ENCODE measurements around the gene SLC41A1. TPM values are rescaled to one million over a fixed set of nuclear protein-coding genes. Genes with fewer than 3 reads are reported as not detected.
"Not testable (repeated sequence)": the region's sequence is repeated elsewhere in the genome, so short reads cannot be mapped to it uniquely, and the experiment has no call there.

Gene SLC41A1
- total RNA-seq (ENCODE audit: low replicate concordance): 11.7 and 25.9 TPM in 2 replicates
- long read RNA-seq: 0 reads

GRCh38 chr1:205812878-205813754 lies at the start of gene SLC41A1:
SLC41A1 (minus strand) TSS chr1:205813198; CDS start chr1:205810441, 2,757 bp downstream.
- peak; percentile 89 for DNase-seq (ENCODE audit: extremely low spot score, unreplicated experiment)
- Mint-ChIP-seq H3K36me3 (peaks cover 16% of the 10 kb centered on the region), H3K4me3 (peak within 1 kb of the TSS; percentile 96), H3K27me3 (no peaks in the 10 kb centered on the region), H3K27ac (peak within 1 kb of the TSS; percentile 85), H3K9me3 (no peaks in the 10 kb centered on the region), H3K4me1 (ENCODE audit: unreplicated experiment) (peaks cover 44% of the 10 kb centered on the region)
- TF ChIP-seq CTCF (conservative IDR thresholded peaks at IDR 0.05): no peak

GRCh38 chr1:205861540-205861939 lies 48.5 kb upstream of the SLC41A1 start:
- Mint-ChIP-seq H3K4me3 (no peak overlapping the region), H3K27ac (no peak overlapping the region), H3K36me3 (peaks cover 15% of the 10 kb centered on the region), H3K27me3 (no peaks in the 10 kb centered on the region), H3K4me1 (ENCODE audit: unreplicated experiment) (no peaks in the 10 kb centered on the region), H3K9me3 (peaks cover 5% of the 10 kb centered on the region)
- DNase-seq (ENCODE audit: extremely low spot score, unreplicated experiment): no peak
- TF ChIP-seq CTCF (conservative IDR thresholded peaks at IDR 0.05): no peak

GRCh38 chr1:205858141-205858961 lies 45.4 kb upstream of the SLC41A1 start:
- Mint-ChIP-seq H3K27me3 (no peaks in the 10 kb centered on the region), H3K4me1 (ENCODE audit: unreplicated experiment) (no peaks in the 10 kb centered on the region), H3K36me3 (peaks cover 15% of the 10 kb centered on the region), H3K9me3 (peaks cover 7% of the 10 kb centered on the region), H3K4me3 (no peak overlapping the region), H3K27ac (no peak overlapping the region)
- no peak for DNase-seq (ENCODE audit: extremely low spot score, unreplicated experiment)
- TF ChIP-seq CTCF (conservative IDR thresholded peaks at IDR 0.05): no peak

- not testable (repeated sequence) for H3K4me3 Mint-ChIP-seq; H3K4me1 Mint-ChIP-seq (ENCODE audit: unreplicated experiment); H3K27me3 Mint-ChIP-seq; H3K9me3 Mint-ChIP-seq; DNase-seq (ENCODE audit: extremely low spot score, unreplicated experiment); H3K27ac Mint-ChIP-seq
- H3K36me3 Mint-ChIP-seq: peaks cover 15% of the 10 kb centered on the region
These were observed 44.5 kb upstream of the SLC41A1 start for GRCh38 chr1:205857501-205857900.

- peaks cover 15% of the 10 kb centered on the region for H3K9me3 Mint-ChIP-seq
- TF ChIP-seq CTCF (conservative IDR thresholded peaks at IDR 0.05): no peak
- no peaks in the 10 kb centered on the region for H3K4me1 Mint-ChIP-seq (ENCODE audit: unreplicated experiment)
- H3K36me3 Mint-ChIP-seq: peaks cover 21% of the 10 kb centered on the region
- no peak overlapping the region for H3K27ac Mint-ChIP-seq
- DNase-seq (ENCODE audit: extremely low spot score, unreplicated experiment): no peak
- no peaks in the 10 kb centered on the region for H3K27me3 Mint-ChIP-seq
- no peak overlapping the region for H3K4me3 Mint-ChIP-seq
These were observed 43.4 kb upstream of the SLC41A1 start for GRCh38 chr1:205856433-205856832.

GRCh38 chr1:205852969-205853368 lies 40.0 kb upstream of the SLC41A1 start:
- no peak overlapping the region for H3K27ac Mint-ChIP-seq
- no peak for DNase-seq (ENCODE audit: extremely low spot score, unreplicated experiment)
- peaks cover 28% of the 10 kb centered on the region for H3K36me3 Mint-ChIP-seq
- no peaks in the 10 kb centered on the region for H3K4me1 Mint-ChIP-seq (ENCODE audit: unreplicated experiment)
- H3K9me3 Mint-ChIP-seq: peaks cover 15% of the 10 kb centered on the region
- TF ChIP-seq CTCF (conservative IDR thresholded peaks at IDR 0.05): no peak
- H3K27me3 Mint-ChIP-seq: no peaks in the 10 kb centered on the region
- no peak overlapping the region for H3K4me3 Mint-ChIP-seq

All from type B pancreatic cell (in vitro differentiated cells).